GM04503 (cell line): ENCODE results near the gene RBBP4.
A peak's percentile ranks its signal among the peaks of the same experiment; 100 is the strongest.
"Not testable (repeated sequence)": the region's sequence is repeated elsewhere in the genome, so short reads cannot be mapped to it uniquely, and the experiment has no call there.

Experiments used
- DNase-seq: peaks from one replicate; pipeline ENCODE4 v3.0.0-alpha.2; 2012; ENCODE audit warnings: low read depth

RBBP4 gene

DNA sequence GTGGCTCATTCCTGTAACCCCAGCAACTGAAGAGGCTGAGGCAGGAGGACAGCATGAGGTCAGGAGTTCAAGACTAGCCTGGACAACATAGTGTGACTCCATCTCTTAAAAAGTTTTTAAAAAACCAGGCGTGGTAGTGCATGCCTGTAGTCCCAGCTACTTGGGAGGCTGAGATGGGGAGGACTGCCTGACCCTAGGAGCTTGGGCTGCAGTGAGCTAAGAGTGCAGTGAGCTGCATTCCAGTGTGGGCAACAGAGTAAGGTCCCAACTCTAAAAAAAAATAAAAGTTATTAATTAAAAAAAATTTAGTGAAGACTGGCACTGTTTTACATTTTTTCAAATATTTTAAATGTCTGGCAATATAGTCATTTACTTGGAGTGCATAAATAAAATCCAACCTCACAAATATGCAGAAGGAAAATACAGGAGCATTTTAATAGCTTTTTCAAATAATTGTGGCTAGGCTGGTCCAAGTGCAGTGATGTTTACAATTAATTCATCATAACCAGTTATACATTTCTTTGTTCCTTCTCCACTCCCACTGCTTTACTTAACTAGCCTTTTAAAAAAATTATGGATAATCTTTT is 11.4 kb upstream of the RBBP4 start:
- peak; percentile 54 for DNase-seq

DNA sequence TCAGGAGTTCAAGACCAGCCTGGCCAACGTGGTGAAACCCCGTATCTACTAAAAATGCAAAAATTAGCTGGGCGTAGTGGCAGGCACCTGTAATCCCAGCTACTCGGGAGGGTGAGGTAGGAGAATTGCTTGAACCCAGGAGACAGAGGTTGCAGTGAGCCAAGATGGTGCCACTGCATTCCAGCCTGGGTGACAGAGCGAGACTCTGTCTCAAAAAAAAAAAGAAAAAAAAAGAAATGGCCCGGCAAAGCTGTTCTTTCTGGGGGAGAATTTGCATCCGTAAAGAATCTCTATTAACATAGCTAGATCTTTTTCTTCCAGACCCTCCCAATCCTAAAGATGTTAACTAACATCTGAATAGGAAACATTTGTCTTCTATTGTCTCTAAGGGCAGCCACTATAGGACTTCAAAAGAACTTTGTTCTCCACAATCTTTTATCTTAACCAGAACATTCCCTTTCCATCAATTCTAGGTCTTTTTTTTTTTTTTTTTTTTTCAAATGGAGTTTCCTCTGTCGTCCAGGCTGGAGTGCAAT is 8.6 kb upstream of the RBBP4 start:
- DNase-seq, result not testable (repeated sequence)

GRCh38 chr1:32644426-32644825 is 6.6 kb upstream of the RBBP4 start:
- DNase-seq, result no peak

- DNase-seq, result no peak
Observed at GRCh38 chr1:32647308-32648134, 3.5 kb upstream of the RBBP4 start.

DNA sequence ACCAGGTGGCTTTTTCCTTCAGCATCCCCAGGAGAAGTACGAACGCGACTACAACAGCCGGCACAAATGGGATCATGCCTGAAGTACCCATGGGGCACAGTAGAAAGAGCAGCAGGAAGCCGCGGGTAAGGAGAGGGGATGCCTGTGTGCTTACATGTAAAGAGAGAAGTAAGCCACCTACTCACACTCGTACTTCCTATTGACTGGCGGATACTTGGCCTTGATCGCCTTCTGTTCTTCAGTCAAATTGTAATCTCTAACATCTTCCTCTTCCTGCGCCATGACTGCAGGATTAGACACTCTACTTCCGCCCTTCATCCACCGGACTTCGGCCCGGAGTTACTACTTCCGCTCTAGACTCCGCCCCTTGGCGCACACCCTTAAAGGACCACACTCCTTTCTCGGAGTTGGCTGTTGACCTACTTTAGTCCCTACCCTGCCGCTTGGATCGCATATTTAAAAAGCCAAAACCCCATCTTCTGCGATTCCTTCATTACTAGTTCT is 708 bp upstream of the RBBP4 start, which contains the start of gene ZBTB8OS:
ZBTB8OS (minus strand) TSS at position 303 of the 504 bp plus-strand sequence; CDS start at position 282, 21 bp downstream.
- DNase-seq, result peak; percentile 72

DNA sequence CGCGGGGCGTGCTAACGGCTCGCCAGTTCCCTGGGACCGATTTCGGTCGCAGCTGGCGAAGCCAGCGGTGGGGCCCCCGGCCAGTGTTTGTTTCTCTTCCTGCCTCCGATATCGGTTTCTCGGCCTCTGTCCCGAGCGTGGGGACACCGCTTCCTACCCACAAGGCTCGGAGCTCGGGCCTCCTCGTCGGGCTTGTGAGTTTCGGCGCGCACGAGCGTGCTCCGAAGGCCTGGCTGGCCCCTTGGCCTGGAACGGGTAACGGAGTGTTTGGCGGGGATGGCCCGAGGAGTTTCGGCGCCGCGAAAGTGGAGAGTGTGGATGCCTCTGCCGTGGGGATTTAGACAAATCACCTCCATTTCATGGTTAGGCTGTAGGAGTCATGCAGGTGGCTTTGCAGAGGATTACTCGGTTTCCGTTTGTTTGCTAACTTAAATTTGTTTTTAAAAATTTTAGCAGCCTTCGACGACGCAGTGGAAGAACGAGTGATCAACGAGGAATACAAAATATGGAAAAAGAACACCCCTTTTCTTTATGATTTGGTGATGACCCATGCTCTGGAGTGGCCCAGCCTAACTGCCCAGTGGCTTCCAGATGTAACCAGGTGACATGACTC is 559 bp downstream of the RBBP4 start:
- peak; percentile 26 for DNase-seq

DNA sequence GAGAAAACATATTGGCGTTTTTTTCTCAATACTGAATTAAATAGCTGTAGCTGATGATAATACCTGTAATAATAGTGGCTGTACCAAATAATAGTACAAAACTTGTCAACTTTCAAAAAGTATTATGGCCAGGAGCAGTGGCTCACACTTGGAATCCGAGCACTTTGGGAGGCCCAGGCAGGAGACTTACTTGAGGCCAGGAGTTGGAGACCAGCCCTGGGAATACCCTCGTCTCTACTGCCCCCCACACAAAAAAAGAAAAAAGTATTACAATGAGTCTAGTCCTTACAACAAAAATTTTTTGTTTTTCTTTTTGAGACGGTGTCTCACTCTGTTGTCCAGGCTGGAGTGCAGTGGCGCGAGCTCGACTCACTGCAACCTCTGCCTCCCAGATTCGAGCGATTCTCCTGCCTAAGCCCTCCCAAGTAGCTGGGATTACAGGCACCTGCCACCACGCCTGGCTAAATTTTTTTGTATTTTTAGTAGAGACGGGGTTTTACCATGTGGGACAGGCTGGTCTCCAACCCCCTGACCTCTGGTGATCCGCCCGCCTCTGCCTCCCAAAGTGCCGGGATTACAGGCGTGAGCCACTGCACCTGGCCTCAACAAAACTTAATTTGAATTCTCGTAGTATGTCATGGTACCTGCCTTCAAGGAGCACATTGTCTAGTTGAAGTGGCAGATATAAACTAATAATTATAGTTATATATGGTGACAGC is 1.4 kb downstream of the RBBP4 start:
- no peak for DNase-seq

DNA sequence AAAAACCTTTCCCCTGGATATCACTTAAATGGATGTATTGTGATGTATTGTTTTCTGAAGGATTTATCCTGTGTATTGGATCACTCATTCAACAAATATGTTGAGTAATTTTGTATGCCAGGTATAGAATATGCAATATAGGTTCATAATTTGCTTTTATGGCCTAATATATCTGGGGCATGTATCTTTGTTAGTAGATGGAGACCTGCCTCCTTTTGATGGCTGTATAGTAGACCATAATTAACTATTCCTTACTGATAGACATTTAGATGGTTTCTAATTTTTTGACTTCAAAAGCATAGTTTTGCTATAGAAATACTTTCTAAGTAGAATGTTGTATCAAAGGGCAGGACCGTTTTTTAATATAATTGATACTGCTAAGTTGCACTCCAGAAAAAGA is 8.6 kb downstream of the RBBP4 start:
- DNase-seq, result no peak

DNA sequence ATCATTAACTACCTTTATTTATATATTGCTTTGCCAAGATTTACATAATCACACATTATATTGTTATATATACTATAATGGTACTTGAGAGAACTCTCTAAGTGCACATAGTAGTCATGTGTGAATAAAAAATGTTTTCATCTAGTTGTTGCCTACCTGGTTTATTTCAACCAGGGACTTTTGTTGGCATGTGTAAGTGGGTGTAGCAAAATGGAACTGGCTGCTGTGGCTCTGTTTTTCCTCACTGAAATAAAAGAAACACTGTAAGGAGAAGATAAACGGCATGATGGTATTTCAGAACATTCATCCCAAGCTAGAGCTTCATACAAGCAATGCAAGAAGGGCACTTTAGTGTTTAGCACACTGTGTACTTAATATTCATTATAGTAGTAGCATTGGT is 14.9 kb downstream of the RBBP4 start:
- no peak for DNase-seq

- no peak for DNase-seq
Observed at GRCh38 chr1:32666901-32667566, 16.0 kb downstream of the RBBP4 start.

DNA sequence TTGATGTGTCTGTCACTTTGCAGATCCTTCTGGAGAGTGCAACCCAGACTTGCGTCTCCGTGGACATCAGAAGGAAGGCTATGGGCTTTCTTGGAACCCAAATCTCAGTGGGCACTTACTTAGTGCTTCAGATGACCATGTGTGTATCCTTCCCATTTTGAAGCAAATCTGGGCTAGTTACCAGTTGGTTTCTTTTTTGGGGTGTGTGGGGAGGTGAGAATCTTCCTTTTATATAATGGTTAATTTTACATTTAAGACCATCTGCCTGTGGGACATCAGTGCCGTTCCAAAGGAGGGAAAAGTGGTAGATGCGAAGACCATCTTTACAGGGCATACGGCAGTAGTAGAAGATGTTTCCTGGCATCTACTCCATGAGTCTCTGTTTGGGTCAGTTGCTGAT is 17.7 kb downstream of the RBBP4 start:
- not testable (repeated sequence) for DNase-seq

- DNase-seq, result no peak
Observed at GRCh38 chr1:32676945-32677344, 25.9 kb downstream of the RBBP4 start.

- DNase-seq, result not testable (repeated sequence)
Observed at GRCh38 chr1:32679993-32680392, 29.0 kb downstream of the RBBP4 start.

GRCh38 chr1:32680642-32681041 is 29.6 kb downstream of the RBBP4 start:
- DNase-seq, result no peak

DNA sequence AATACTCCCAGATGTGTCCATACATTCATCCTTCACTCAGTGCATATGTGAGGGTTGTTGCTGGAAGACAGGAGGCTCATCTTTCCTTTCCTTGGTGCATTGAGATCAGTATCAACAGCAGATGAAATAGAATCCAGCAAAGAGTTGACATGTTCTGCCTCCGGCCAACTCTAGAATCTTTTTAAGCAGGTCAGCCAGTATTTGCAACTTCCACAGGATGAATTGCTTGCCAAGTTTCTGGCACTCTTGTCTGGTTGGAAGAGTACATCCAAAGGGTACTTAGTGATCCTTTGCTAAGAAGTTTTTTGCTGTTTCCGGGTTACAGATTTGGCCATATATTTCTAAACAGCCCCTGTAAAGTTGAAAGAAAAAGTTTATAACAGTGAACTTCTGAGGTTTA is 30.5 kb downstream of the RBBP4 start:
- DNase-seq, result no peak

DNA sequence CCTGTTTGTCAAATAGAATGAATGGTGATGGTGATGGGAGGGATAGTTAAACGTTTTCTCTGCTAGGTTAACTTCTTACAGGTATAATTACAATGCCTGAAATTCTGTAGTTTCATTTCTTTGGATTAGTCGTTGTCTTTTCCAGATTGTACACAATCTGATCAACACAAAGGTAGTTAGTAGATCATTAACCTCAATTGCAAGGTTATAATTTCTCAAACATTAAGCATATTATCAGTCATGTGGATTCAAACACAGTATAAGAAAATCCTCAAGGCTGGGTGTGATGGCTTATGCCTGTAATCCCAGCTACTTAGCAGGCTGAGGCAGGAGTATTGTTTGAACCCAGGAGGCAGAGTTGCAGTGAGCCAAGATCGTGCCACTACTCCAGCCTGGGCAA is 31.0 kb downstream of the RBBP4 start:
- no peak for DNase-seq

DNA sequence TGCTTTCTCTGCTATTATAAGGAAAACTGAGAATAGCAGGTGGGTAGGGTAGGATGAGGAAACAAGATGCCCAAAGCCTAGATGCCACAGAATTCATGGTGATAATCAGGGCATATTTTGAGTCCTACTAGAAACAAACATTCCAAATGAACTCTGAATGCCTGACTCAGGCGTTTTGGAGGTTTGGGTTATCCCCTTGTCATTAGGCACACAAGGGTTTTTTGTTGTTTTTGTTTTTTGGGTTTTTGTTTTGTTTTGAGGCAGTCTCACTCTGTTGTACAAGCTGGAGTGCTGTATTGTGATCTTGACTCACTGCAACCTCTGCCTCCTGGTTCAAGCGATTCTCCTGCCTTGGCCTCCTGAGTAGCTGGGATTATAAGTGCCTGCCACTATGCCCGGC is 32.4 kb downstream of the RBBP4 start:
- DNase-seq, result no peak

- no peak for DNase-seq
Observed at GRCh38 chr1:32684167-32684811, 33.3 kb downstream of the RBBP4 start.

DNA sequence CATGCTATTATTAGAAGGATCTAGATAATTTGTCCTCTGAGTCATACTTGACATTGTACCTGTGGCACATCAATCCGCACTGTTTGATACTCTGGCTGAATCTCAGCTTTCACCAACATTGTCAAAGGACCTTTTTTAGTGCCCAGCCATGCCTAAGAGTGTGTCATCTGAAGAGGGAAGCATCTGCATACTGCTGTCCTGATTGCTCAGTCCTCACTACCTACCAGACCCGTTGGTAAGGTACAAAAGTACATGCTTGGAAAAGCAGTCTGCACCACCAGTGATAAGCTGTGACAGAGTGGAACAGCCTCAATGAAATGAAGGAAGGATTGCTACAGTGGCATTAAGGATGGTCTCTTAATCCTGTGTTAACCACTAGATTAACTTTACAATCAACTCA is 34.5 kb downstream of the RBBP4 start:
- DNase-seq, result no peak

DNA sequence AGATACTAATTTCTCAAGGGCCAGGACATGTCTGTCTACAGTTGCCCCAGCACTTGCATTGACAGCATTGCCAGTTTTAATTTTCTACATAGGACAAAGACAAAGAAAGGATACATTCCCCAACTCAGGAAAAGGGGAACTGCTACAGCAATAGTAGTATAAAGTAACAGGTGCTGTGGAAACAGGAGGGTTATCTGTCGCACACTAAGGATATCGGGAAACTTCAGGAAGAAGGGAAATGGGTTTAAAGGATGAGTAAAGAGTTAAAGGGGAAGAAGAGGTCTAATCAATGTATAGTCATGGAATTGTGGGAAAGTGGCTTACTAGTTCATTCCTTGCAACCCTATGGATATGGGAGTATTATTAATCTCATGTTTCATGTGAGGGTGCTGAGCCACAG is 35.4 kb downstream of the RBBP4 start:
- no peak for DNase-seq
